ENCODE data around the gene LETM1.
A peak's percentile ranks its signal among the peaks of the same experiment; 100 is the strongest.

Gene LETM1

DNA sequence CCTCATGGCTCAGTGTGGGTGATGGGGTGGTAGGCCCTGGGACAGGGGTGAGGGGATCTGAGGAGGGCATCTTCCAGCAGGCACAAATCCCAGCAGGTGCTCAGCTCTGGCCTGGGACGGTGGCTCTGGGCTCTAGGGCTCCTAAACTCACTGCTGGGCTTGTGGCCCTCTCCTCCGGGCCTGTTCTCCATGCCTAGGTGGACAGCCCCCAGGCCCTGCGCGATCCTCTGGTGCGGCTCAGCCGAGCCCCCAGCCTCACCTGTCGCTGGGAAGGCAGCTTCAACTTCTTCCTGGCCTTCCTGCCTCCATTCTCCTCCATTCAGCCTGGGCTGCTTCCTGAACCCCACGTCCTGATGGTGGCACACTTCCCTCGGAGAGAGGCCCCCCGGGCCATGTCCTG, 82.2 kb downstream of the LETM1 start:
- no peak for DNase-seq

DNA sequence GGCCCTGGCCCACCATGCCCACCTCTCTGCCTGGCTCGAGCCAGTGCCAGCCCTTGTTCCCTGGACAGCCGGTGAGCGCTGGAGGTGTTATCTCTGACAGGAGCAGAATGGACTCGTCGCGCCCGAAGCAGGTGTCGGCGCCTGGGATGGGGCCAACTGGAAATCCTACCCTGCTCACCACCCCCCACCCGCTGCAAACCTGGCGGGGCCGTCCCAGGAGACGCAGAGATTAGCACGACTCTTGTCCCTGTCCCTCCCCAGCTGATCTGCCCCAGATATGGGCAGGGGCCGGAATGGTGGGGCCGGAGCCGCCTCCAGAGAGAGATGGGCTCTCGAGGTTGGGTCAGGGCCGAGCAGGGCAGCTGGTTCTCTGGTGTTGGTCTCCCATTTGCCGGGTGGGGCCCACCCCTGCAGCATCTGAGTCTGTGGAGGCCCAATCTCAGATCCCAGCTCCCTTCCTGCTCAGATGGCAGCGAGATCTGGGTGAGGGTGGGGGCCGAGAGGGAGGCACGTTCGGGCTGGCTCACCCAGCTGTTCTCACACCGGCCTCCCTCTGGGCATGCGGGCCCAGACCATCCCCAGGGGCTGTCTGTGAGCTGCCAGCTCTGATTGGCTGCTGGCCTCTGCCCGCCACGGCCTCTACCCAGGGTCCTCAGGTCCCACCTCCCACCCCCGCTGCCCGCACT, 83.0 kb downstream of the LETM1 start:
- no peak for DNase-seq

DNA sequence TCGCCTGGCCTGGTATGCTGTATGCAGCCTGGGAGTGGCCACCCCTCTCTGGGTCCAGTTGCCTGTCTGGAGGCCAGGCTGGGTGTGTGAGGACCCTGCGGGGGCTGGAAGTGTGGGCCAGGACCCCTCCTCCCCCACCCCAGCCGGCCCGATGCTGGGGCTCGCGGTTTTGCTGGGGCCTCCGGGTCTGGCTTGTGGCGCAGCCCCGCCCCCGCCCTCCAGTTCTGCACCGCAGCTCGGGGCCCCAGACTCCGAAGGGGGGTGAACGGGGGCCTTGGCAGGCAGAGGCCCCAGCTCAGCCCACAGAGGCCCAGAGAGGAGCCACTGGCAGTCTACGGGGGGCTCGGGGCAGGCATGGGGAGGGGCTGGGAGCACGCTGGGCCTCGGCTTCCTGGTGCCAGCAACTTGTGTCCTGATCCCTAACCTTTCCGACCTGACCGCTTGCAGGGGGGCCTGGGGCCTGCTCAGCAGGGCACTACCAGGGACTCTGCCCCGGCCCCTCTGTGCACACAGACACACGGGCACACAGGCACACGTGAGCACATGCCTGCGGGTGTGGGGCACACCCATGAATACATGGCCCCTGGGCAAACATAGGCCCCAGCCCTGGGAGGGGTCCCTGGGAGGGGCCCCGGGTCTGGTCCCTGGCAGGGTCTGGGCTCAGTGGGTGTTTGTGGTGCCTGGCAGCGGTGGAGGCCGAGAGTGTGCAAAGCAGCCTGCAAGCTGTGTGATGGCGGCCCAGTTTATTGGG, 84.2 kb downstream of the LETM1 start:
- no peak for DNase-seq

DNA sequence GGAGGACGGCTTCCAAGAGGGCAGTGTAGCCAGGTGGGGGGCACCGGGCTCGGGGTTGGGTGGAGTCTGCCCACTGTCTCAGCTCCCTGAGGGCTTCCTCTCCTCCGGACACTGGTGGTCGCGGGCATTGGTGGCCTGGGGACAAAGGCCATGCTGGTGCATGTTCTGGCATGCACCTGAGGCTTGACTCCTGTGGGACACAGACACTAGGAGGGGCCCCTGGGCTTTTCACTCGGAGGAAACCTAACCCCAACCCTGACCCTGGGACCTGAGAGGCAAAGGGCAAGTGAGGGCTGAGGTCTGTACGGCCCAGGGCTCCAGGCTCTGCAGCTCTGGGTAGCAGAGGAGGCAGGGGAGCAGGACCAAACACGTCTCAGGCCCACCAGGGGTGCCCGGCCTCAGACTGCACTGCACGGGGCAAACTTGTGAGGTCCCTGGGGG, 85.1 kb downstream of the LETM1 start:
- no peak for DNase-seq

DNA sequence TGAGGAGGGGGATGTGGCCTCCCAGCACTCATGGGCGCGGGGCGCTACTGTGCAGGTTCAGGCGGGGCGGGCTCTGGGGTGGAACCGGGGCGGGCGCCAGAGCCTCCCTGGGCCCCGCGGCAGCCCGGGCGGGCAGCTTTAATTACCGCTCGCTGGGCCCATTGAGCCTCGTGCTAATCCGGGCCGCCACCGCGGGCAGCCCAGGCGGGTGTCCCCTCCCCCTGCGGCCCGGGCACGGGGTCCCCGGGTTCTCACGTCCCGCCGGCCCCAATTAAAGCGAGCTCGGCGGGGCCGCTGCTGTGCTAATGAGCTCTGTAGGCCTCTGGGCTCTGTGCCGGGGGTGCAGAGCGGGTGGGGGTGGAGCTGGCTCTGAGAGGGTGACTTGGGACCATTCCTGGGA, 85.7 kb downstream of the LETM1 start:
- DNase-seq, result peak in 1 of 2 donors; percentile 27

DNA sequence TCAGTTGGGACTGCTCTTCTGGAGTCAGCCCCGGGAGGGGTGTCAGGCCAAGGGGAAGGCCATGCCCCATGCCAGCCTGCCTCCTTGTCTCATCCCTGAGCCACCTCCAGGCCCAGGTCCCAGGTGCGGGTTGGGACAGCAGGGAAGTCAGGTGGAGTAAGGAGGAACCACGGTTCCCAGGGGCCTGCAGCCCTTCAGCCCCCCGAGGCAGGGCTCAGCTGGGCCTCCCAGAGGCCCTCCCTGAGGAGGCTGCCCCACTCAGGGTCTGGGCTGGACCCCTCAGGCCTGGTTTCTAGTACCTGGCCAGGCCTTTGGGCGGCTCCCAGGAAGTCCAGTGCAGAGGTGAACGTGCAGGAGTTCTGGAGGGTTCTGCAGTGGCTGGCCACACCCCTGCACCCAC, 86.3 kb downstream of the LETM1 start:
- DNase-seq, result no peak

DNA sequence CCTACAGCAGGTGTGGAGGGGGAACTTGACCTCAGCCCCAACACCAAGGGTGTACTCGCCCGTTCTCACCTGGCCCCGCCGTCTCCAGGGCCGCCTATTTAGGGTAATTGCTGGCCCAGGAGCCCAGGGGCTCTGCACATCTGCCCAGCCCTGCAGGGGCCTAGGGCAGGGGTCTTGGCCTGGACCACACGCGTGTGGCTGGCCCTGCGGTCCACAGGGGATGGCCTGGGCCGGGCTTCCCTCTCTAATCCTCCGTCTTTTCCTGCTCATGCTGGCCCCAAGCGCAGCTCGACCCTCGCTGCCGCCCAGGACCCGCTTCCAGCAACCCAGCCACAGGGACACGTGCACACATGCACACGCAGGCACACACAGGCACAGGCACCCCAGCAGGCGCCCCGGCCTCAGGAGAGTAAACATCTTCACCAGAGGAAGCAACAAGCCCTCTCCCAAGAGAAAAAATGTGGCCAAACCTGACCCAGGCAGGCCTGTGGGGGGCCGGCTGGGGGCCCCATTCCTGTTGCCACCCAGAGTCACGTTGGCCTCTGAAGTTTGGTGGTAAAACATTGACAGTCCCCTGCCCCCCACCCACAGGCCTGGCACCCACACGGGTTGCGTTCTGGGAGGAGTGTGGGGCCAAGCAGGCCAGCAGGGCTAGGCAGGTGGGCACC, 87.5 kb downstream of the LETM1 start:
- DNase-seq, result no peak

DNA sequence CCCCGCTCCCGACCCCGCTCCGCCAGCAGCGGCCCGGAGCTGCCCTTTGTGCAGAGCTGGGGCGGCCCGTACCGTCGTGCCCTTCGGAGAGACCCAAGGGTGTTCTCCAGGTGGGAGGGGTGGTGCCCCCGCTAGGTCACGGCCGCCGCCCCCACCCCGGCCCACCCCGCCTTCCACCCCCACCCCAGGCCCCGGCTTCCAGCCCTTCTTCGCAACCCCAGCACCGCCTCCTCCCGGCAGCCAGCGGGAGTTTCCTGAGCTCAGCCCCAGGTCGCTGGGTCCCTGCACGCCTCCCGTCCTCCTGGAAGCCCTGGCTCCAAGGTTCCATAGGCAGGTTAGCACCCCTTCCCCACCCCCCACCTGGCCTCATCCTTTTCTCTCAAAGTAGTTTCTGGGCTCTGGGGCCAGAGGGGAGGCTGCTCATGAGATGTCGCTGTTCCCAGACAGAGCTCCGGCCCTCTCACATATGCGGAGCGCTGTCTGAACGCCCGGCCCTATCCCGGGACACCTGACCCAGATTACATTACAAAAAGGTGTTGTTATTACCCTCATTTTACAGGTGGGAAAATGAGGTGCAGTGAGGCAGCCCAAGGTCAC, 88.1 kb downstream of the LETM1 start:
- no peak for DNase-seq

DNA sequence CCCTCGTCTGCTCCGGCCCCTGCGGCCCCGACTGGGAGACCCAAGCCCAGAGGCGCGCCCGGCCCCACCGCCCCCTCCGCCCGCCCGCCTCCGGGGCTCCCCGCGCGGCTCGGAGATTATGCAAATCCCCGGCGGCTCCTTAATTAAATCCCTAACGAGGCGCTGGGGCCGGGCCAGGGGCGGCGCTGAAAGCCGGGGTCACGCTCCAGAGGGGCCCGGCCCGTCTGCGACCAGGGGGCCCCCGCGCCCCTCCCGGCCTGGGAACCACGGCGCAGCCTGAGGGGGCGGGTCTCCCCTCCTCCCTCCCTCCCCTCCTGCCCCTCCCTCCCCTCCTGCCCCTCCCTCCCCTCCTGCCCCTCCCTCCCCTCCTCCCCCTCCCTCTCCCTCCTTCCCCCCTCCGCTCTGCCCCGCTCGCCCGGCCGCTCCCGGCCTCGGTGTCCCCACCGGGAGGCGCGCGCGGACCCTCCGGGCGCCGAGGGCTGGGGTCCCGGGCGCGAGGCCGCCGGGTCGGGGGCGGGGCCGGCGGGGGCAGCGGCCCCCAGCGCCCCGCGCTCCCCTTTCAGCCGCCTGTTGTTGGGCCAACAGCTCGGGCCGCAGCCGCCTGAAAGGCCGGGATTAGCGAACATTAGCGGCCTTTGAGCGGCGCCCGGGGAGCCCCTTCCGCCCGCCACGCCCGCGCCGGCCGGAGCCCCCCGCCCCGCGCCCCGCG, 88.7 kb downstream of the LETM1 start:
- no peak for DNase-seq

DNA sequence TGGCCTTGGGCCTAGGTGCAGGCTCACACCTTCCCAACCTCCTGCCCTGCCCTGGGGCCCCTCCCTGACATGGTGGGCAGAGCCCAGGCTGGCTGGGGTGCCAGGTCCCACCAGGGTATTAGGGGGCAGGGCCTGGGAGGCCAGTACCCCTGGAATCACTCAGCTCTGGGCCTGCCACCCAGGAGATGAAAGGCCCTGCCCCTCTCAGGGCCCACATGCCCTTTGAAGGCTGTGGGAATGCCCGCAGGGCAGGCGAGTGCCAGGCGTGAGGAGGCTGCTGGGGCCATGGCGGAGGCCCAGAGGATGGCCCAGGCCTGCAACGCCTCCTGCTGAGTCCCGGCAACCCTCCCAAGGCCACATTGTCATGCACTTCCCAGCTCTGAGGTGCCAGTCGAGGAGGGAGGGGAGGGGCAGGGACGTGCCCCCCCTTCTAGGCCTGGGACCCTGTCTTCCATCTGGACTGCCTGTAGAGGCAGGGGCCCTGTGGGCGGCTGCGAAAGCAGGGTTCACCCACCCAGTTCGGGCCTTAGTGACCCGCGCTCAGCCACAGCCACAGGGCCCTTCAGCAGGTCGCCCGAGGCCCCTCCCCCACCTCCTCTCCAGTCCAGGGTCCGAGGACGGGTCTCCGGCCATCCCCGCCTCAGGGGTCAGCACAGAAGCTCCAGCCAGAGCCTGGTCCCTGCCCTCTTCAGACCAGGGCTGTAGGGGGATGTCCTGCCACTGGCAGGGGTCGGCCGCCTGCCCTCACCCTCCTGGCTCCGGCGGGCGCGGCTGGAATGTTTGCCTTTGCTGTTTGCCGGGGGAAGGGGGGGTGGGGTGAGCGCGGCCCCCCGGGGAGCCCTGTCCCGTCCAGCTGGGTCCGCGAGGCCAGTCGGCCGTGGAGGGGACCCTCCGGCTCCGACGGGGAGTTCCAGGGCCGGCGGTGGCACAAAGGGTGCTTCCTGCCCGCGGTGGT, 89.6 kb downstream of the LETM1 start:
- DNase-seq, result no peak

DNA sequence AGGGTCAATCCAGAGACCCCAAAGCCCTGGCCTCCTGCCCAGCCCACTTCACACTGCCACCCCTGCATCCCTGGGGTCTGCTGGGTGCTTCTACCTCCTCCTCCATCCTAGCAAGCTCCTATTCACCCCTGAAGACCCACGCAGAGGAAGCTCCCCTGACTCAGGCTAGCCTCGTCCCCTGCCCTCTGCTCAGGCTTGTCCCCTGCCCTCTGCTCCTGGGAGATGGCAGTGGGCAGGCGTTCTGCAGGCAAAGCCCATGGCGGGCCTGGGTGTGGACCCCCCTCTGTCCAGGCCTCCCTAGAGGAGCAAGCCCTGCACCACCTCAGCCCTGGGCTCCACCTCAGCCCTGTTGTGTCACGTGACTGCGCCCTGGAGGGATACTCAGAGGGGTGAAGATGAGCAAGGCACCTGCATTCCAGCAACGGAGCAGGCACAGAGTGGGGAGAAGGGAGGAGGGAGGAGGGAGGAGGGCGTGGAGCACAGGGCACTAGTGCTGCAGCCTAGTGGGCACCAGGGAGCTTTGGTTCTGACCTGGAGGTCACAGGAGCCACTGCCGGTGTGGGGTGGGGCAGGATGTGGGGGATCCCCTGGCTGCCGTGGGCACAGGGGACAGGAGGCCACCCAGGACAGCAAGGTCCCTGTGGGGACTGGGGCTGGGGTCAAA, 90.4 kb downstream of the LETM1 start:
- no peak for DNase-seq

DNA sequence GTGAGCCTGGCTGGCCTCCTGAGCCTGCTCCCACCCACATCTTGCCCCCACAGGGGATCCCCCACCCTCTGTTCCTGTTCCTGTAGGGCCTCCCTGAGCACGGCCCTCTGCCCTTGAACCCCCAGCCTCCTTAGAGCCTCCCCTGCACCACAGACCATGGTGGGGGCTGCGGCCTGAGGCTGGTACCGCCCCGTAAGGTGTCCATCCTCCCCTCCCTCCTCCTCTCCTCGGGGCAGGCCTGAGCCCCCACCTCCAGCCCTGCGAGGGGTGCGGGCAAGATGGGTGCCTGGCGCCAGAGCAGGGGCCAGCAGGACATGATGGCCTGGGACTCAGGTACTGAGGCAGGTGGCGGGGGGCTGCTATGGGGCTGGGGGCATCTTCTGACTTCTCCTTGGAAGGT, 91.3 kb downstream of the LETM1 start:
- no peak for DNase-seq

DNA sequence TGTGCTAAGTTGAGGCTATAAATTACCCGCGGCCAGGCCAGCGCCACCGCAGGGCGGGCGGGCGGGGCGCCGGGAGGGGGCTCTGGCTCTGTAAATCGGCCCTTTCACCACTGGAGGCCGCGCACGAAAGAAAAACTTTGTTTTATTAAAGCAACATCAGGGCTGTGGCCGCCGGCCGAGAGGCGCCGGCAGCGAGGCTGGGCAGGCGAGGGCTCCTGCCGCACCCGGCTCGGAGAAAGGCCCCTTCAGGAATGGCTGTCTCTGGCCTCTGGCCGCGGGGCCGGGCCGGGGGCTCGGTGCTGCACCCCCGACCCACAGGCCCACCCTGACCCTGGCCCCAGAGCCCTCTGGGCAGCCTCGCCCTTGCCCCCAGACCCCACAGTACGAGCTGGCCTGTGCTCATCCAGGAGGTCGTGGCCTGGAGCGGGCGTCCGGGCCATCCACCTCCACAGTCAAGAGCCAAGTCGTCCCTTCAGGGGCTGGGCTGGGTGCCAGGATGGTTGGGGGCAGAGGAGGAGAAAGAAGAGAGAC, 92.3 kb downstream of the LETM1 start:
- peak in 1 of 2 donors; percentile 56 for DNase-seq

DNA sequence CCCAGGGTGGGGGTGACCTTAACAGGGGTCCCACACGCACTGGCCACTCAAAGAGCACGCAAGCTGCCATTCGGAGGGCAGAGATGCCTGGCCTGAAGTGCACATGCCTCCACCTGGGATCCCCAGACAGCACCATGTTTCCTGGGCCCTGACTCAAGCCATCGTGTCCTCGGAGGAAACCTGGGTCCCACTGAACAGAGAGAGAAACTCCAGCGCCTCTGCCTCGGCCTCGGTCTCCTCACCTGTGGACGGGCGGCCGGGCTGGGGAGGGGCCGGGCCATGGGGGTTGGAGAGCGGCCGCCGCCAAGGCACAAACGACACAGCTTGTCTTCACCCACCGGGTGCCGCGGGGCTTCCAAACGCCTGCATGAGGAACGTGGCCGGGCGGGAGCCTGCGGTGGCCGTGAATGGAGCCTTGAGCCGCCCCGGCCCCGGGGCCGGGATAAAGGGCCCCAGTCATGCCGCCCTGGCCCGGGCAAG, 92.8 kb downstream of the LETM1 start:
- DNase-seq, result no peak

DNA sequence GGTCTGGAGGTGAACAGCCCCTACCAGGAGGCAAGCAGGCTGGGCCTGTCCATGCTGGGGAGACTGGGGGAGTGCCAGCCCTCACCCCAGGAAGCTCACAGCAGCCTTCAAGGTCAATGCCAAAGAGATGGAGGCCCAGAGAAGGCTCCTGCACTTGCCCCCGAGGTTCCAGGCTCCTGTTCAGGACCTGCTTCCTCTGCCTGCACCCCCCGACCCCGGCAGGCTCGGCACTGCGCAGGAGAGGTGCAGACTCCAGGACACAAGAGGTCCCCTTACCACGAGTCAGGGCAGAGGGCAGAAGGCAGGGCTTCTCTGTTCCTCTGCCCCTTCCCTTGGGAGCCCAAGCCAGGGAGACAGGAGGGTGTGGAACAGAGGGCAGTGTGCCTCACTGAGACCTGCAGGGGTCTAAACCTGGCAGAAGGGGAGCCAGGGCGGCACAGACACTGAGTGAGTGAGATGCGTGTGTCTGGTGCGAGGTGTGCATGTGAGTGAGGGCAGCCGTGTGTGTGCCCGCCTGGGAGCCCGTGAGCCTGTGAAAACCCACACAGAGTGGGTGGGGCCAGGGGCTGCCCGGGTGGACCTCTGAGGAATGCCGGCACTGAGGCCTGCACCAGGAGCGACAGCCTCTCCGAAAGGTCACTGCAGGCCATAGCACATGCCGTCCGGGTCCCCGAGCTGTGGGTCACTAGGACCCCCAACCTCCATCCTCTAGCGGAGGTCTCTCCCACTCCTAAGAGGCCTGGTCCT, 93.5 kb downstream of the LETM1 start:
- no peak for DNase-seq
